Fibroblast of lung (primary cell): ENCODE results near the gene NFIC. TPM values are rescaled to one million over a fixed set of nuclear protein-coding genes. Genes with fewer than 3 reads are reported as not detected.

Experiments used
- DNase-seq, 2 donors: peaks; one replicate each; pipeline versions ENCODE4 v3.0.0 to v3.0.0-alpha.2; 2010; ENCODE audit warnings: low read depth in 2 of 2
- H2AFZ ChIP-seq: 2 replicates; pipeline ENCODE4 v1.5.1; 2012; ENCODE audit warnings: low read length, control low read depth, inconsistent platforms
- H3K27ac ChIP-seq: 2 replicates; pipeline ENCODE4 v1.5.1; 2011; ENCODE audit warnings: low read length, control low read depth; ENCODE audit not compliant: insufficient read depth
- H3K27me3 ChIP-seq: 2 replicates; pipeline ENCODE4 v1.5.1; 2011; ENCODE audit warnings: mild to moderate bottlenecking, low read length; ENCODE audit not compliant: control insufficient read depth, insufficient read depth
- H3K36me3 ChIP-seq: 2 replicates; pipeline ENCODE4 v1.5.1; 2011; ENCODE audit warnings: low read length; ENCODE audit not compliant: control insufficient read depth, insufficient read depth
- H3K4me1 ChIP-seq: 2 replicates; pipeline ENCODE4 v1.5.1; 2011; ENCODE audit warnings: low read length; ENCODE audit not compliant: control insufficient read depth, insufficient read depth; ENCODE audit errors: extremely low read depth
- H3K4me2 ChIP-seq: 2 replicates; pipeline ENCODE4 v1.5.1; 2011; ENCODE audit warnings: low read length, control low read depth; ENCODE audit not compliant: insufficient read depth; ENCODE audit errors: extremely low read depth
- H3K4me3 ChIP-seq, 4 experiments: fragments of 200-600 bp in 1 of 4; sonication (generic) in 1 of 4; replicated peaks in 1 of 4; 2 replicates each; pipeline ENCODE4 v1.5.1; 2011 to 2016; ENCODE audit warnings: low read length in 4 of 4, low read depth in 3 of 4, mild to moderate bottlenecking in 3 of 4, control low read depth in 2 of 4, inconsistent platforms in 1 of 4, mixed read lengths in 1 of 4; ENCODE audit not compliant: insufficient read depth in 1 of 4; ENCODE audit errors: control extremely low read depth in 1 of 4
- H3K79me2 ChIP-seq: 2 replicates; pipeline ENCODE4 v1.5.1; 2012; ENCODE audit warnings: mild to moderate bottlenecking, low read length, inconsistent platforms; ENCODE audit not compliant: control insufficient read depth, insufficient read depth
- H3K9ac ChIP-seq: 2 replicates; pipeline ENCODE4 v1.5.1; 2011; ENCODE audit warnings: mild to moderate bottlenecking, low read length, control low read depth; ENCODE audit not compliant: insufficient read depth
- H3K9me3 ChIP-seq: 2 replicates; pipeline ENCODE4 v1.5.1; 2012; ENCODE audit warnings: low read depth, low read length; ENCODE audit not compliant: control insufficient read depth, insufficient read depth
- H4K20me1 ChIP-seq: 2 replicates; pipeline ENCODE4 v1.5.1; 2011; ENCODE audit warnings: low read length; ENCODE audit not compliant: control insufficient read depth, insufficient read depth; ENCODE audit errors: extremely low read depth
- EZH2 ChIP-seq: IDR thresholded peaks from 2 replicates; pipeline ENCODE4 v1.5.1; 2012; ENCODE audit warnings: low read length, control low read depth, mild to moderate bottlenecking; ENCODE audit errors: missing control alignments
- polyA plus RNA-seq, 2 donors: library from polyadenylated mRNA; depleted of rRNA in 1 of 2; stranded (reverse) in 1 of 2; unstranded in 1 of 2; fragments of >200 nt; gene quantifications; 2 replicates each; pipeline ENCODE4 v1.2.1, GENCODE V29; 2011 to 2012; ENCODE audit warnings: missing spikeins in 1 of 2
- total RNA-seq: library from RNA; depleted of rRNA; stranded (reverse); fragments of >200 nt; gene quantifications from 2 replicates; pipeline ENCODE4 v1.2.1, GENCODE V29; 2014
- TF ChIP-seq, protein P1 (sequence below), 2 donors: IDR thresholded peaks in 1 of 2; conservative IDR thresholded peaks in 1 of 2; 1 replicate in 1 of 2; 2 replicates in 1 of 2; pipeline ENCODE4 v1.5.1; 2011 to 2012; ENCODE audit warnings: low read length in 2 of 2, control low read depth in 1 of 2, inconsistent platforms in 1 of 2, low read depth in 1 of 2, mild to moderate bottlenecking in 1 of 2

Gene NFIC
- total and polyA plus RNA-seq, 2 donors (not counting 1 experiment from before 2014, with no cell fraction given), result 7.9 to 66.4 TPM

DNA sequence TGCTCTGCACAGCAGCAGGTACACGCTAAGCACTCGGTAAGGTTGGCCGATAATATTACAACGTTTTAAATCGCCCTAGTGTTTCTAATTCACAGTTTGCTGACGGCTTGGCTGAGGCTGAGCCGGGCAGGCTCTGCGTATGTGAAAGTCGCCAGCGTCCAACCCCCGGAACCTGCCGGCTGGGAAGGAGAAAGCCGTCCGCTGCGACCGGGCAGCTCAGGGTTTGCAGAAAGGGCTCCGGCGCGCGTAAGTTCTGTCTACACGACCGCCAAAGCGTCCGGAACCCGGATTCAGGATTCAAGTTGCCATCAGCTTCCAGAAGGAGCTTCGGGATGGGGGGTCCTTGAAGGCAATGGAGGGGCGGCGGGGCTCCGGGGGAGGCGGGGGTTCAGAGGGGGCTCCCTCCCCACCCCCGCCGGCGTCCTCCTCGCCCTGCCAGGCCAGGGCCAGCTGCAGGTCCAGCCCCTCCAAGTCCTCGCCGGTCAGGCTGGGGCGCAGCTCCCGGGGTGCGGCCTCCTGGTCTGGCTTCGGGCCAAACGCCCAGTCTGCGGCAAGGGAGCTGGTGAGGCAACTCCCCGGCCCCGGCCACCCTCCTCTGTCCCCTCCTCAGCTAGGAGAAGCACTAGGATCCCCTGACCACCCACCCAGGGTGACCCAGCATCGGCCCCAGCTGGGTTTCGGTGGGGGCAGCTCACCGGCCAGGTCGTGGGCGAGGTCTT, 116.3 kb downstream of the NFIC start:
- Histone ChIP-seq H3K27ac (no peak overlapping the region), H3K4me1 (no peaks in the 10 kb centered on the region), H3K36me3 (no peaks in the 10 kb centered on the region), H2AFZ (no peak overlapping the region), H4K20me1 (no peaks in the 10 kb centered on the region), H3K27me3 (peaks cover 12% of the 10 kb centered on the region), H3K9ac (no peak overlapping the region), H3K4me2 (no peak overlapping the region), H3K79me2 (no peaks in the 10 kb centered on the region), H3K9me3 (no peaks in the 10 kb centered on the region), H3K4me3 (no peak overlapping the region)
- no peak for TF ChIP-seq EZH2
- TF ChIP-seq, protein P1, sequence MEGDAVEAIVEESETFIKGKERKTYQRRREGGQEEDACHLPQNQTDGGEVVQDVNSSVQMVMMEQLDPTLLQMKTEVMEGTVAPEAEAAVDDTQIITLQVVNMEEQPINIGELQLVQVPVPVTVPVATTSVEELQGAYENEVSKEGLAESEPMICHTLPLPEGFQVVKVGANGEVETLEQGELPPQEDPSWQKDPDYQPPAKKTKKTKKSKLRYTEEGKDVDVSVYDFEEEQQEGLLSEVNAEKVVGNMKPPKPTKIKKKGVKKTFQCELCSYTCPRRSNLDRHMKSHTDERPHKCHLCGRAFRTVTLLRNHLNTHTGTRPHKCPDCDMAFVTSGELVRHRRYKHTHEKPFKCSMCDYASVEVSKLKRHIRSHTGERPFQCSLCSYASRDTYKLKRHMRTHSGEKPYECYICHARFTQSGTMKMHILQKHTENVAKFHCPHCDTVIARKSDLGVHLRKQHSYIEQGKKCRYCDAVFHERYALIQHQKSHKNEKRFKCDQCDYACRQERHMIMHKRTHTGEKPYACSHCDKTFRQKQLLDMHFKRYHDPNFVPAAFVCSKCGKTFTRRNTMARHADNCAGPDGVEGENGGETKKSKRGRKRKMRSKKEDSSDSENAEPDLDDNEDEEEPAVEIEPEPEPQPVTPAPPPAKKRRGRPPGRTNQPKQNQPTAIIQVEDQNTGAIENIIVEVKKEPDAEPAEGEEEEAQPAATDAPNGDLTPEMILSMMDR (conservative IDR thresholded peaks at IDR 0.05 in 1 of 2, IDR thresholded peaks at IDR 0.05 in 1 of 2; ENCODE audit: low read depth in 1 of 2, low read length in 2 of 2), result no peak
- no peak for DNase-seq

- no peak within 1 kb of the TSS for H3K4me2 ChIP-seq
Measured at GRCh38 chr19:3483226-3483628, 116.8 kb downstream of the NFIC start, which contains the start of gene SMIM44. Gene SMIM44, minus strand, starts transcription at chr19:3483441. Its CDS starts 38 bp downstream, at chr19:3483403.

GRCh38 chr19:3491396-3492119, 125.2 kb downstream of the NFIC start:
- TF ChIP-seq EZH2, result no peak
- TF ChIP-seq, protein P1 (conservative IDR thresholded peaks at IDR 0.05 in 1 of 2, IDR thresholded peaks at IDR 0.05 in 1 of 2; ENCODE audit: low read depth in 1 of 2, low read length in 2 of 2), result no peak
- no peak overlapping the region for H3K4me3 ChIP-seq
- no peak overlapping the region for H3K9ac ChIP-seq
- no peaks in the 10 kb centered on the region for H4K20me1 ChIP-seq
- no peak for DNase-seq
- H2AFZ ChIP-seq, result no peak overlapping the region
- H3K27ac ChIP-seq, result no peak overlapping the region
- no peaks in the 10 kb centered on the region for H3K4me1 ChIP-seq
- H3K9me3 ChIP-seq, result no peaks in the 10 kb centered on the region
- no peaks in the 10 kb centered on the region for H3K27me3 ChIP-seq
- no peak overlapping the region for H3K4me2 ChIP-seq
- H3K36me3 ChIP-seq, result peaks cover 16% of the 10 kb centered on the region
- H3K79me2 ChIP-seq, result no peaks in the 10 kb centered on the region

More at GRCh38 chr19:3483226-3483628, 116.8 kb downstream of the NFIC start, which contains the start of gene SMIM44:
- Histone ChIP-seq H2AFZ (no peak within 1 kb of the TSS), H3K4me1 (no peaks in the 10 kb centered on the region), H3K4me3 (no peak within 1 kb of the TSS), H4K20me1 (no peaks in the 10 kb centered on the region), H3K9ac (no peak within 1 kb of the TSS), H3K9me3 (no peaks in the 10 kb centered on the region), H3K27me3 (peaks cover 12% of the 10 kb centered on the region), H3K36me3 (no peaks in the 10 kb centered on the region), H3K79me2 (no peaks in the 10 kb centered on the region), H3K27ac (no peak within 1 kb of the TSS)
- TF ChIP-seq EZH2, result no peak
- TF ChIP-seq, protein P1 (conservative IDR thresholded peaks at IDR 0.05 in 1 of 2, IDR thresholded peaks at IDR 0.05 in 1 of 2; ENCODE audit: low read depth in 1 of 2, low read length in 2 of 2), result no peak
- DNase-seq, result no peak
